ENCODE data around the gene OGN.

The OGN gene

DNA sequence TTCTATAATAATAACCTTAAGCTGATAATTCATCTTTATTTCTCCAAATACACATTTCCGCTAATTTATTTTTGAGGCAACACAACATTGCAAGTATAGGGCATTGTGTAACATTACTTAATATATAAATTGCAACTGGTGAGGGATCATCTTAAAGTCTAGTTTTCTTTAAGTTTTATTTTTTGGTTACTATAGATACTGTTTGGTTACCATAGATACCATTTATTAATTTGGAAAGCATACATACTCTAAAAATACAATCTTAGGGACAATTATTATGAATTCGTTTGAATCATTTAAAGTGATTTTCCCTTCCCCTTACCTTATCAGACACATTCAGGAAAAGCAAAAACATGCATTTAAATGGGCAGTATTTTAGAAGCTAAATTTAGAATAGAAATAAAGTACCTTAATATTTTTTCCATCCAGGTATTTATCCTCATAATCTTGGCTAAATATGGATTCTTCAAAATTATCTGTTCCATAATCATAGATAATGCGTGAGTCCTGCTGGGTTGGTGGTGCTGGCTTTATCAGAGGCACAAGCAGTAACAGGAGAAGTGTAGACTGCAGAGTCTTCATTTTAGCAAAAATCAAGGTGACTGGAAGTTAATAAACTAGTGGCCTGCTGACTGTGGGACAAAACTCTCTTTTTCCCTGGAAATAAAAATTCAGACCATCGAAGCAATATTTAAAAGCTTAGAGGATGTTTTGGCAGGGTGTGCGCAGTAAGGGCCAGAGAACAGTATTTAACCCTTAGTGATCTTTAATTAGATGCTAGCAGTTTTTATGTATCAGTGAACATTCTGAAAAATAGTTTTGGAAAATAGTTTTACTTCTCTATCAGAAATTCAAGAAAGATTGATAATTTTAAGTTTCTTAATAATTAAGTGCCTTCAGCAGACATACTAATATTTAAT, 1.3 kb downstream of the OGN start:
- DNase-seq (ENCODE audit: low spot score): no peak
- TF ChIP-seq, protein P1, sequence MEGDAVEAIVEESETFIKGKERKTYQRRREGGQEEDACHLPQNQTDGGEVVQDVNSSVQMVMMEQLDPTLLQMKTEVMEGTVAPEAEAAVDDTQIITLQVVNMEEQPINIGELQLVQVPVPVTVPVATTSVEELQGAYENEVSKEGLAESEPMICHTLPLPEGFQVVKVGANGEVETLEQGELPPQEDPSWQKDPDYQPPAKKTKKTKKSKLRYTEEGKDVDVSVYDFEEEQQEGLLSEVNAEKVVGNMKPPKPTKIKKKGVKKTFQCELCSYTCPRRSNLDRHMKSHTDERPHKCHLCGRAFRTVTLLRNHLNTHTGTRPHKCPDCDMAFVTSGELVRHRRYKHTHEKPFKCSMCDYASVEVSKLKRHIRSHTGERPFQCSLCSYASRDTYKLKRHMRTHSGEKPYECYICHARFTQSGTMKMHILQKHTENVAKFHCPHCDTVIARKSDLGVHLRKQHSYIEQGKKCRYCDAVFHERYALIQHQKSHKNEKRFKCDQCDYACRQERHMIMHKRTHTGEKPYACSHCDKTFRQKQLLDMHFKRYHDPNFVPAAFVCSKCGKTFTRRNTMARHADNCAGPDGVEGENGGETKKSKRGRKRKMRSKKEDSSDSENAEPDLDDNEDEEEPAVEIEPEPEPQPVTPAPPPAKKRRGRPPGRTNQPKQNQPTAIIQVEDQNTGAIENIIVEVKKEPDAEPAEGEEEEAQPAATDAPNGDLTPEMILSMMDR (IDR thresholded peaks at IDR 0.05; ENCODE audit: extremely low read depth, missing control alignments): no peak

GRCh38 chr9:92402360-92402759, 2.0 kb downstream of the OGN start:
- TF ChIP-seq, protein P1 (IDR thresholded peaks at IDR 0.05; ENCODE audit: extremely low read depth, missing control alignments): no peak
- DNase-seq (ENCODE audit: low spot score): no peak

- no peak for DNase-seq (ENCODE audit: low spot score)
- TF ChIP-seq, protein P1 (IDR thresholded peaks at IDR 0.05; ENCODE audit: extremely low read depth, missing control alignments): no peak
Observed at GRCh38 chr9:92397853-92398252, 6.5 kb downstream of the OGN start.

- TF ChIP-seq, protein P1 (IDR thresholded peaks at IDR 0.05; ENCODE audit: extremely low read depth, missing control alignments): no peak
- DNase-seq (ENCODE audit: low spot score): no peak
Observed at GRCh38 chr9:92395617-92396016, 8.8 kb downstream of the OGN start.

- TF ChIP-seq, protein P1 (IDR thresholded peaks at IDR 0.05; ENCODE audit: extremely low read depth, missing control alignments): no peak
- no peak for DNase-seq (ENCODE audit: low spot score)
Observed at GRCh38 chr9:92393686-92394085, 10.7 kb downstream of the OGN start.

- no peak for DNase-seq (ENCODE audit: low spot score)
- TF ChIP-seq, protein P1 (IDR thresholded peaks at IDR 0.05; ENCODE audit: extremely low read depth, missing control alignments): no peak
Observed at GRCh38 chr9:92392690-92393089, 11.7 kb downstream of the OGN start.

DNA sequence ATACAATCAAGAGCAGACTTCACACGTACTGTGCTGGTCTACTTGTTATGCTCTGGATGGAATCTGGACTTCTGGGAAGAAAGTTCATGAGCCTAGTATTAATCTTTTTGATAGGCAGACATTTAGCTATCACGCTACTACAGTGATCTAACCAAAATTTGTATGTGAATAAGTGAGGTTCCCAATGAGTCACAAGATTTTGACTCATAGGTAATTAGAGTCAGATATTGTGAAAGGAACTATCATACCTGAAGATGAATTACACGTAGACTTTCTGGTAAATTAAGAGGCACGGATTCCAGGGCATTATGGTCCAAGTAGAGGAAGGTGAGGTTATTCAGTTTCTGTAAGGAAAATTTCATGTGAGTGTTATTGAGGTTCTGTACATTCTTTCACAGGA, 18.4 kb downstream of the OGN start:
- no peak for DNase-seq (ENCODE audit: low spot score)
- TF ChIP-seq, protein P1 (IDR thresholded peaks at IDR 0.05; ENCODE audit: extremely low read depth, missing control alignments): no peak

Data from GM20000 (cell line).